Keratinocyte (primary cell): ENCODE data around the gene TUBGCP6.

Source experiments
- CTCF ChIP-seq, 3 experiments: IDR thresholded peaks in 1 of 3; conservative IDR thresholded peaks in 1 of 3; optimal IDR thresholded peaks in 1 of 3; 2 replicates in 2 of 3; 3 replicates in 1 of 3; pipeline versions ENCODE3 to v1.5.1; 2011; ENCODE audit warnings: low read length in 3 of 3, mild to moderate bottlenecking in 3 of 3, moderate library complexity in 2 of 3, control low read depth in 1 of 3, inconsistent platforms in 1 of 3; ENCODE audit not compliant: insufficient read depth in 2 of 3; ENCODE audit errors: extremely low read depth in 1 of 3
- EZH2 ChIP-seq: IDR thresholded peaks from one replicate; pipeline ENCODE4 v1.6.1; 2012; ENCODE audit warnings: inconsistent platforms, mild to moderate bottlenecking, low read length, moderate library complexity

GRCh38 chr22:50194037-50194805, 50.6 kb downstream of the TUBGCP6 start:
- TF ChIP-seq CTCF (optimal IDR thresholded peaks at IDR 0.05 in 1 of 3, IDR thresholded peaks at IDR 0.05 in 1 of 3, conservative IDR thresholded peaks at IDR 0.05 in 1 of 3; ENCODE audit: extremely low read depth in 1 of 3, insufficient read depth in 2 of 3, low read length in 3 of 3) (no peak), EZH2 (no peak)
